WERI-Rb-1 (cell line): ENCODE results near the gene CRB3.

Experiments used
- DNase-seq: peaks from one replicate; pipeline ENCODE4 v3.0.0-alpha.2; 2020
- H3K27ac ChIP-seq: fragments of 250-450 bp; sonication (Bioruptor Pico); 2 replicates; pipeline ENCODE4 v1.5.1; 2020; ENCODE audit warnings: mild to moderate bottlenecking, moderate library complexity
- H3K27me3 ChIP-seq: fragments of 250-450 bp; sonication (Bioruptor Pico); 2 replicates; pipeline ENCODE4 v1.5.1; 2021; ENCODE audit warnings: mild to moderate bottlenecking, low read depth, moderate library complexity; ENCODE audit not compliant: insufficient read depth, severe bottlenecking
- H3K36me3 ChIP-seq: fragments of 250-450 bp; sonication (Bioruptor Pico); 2 replicates; pipeline ENCODE4 v1.5.1; 2020; ENCODE audit warnings: mild to moderate bottlenecking, moderate library complexity
- H3K4me3 ChIP-seq: 2 replicates; pipeline ENCODE4 v1.5.1; 2011; ENCODE audit warnings: low read depth, mild to moderate bottlenecking, control low read depth, low read length
- H3K9me3 ChIP-seq: fragments of 250-450 bp; sonication (Bioruptor Pico); 2 replicates; pipeline ENCODE4 v1.5.1; 2021; ENCODE audit warnings: mild to moderate bottlenecking, moderate library complexity; ENCODE audit not compliant: severe bottlenecking
- TF ChIP-seq, protein P1 (sequence below): IDR thresholded peaks from 2 replicates; pipeline ENCODE4 v1.5.1; 2011; ENCODE audit warnings: low read depth, mild to moderate bottlenecking, control low read depth, inconsistent platforms, low read length

The CRB3 gene

DNA sequence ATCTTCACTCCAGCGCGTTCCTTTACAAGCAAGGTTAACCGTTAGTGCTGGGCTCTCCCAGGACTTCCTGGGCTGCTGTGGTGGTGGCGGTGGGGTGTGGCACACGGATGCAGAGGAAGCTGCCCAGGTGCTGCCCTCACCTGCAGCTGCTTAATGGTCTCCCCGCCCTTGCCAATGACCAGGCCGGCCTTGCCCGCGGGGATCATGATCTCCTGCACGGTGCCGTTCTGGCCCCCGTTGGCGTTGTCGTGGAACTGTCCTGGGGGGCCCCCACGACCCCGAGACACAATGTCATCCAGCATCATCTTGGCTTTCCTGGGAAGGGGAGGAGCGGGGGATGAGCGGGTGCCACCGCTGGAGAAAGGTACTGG lies 45.5 kb upstream of the CRB3 start:
- H3K27me3 ChIP-seq, result no peaks in the 10 kb centered on the region
- TF ChIP-seq, protein P1, sequence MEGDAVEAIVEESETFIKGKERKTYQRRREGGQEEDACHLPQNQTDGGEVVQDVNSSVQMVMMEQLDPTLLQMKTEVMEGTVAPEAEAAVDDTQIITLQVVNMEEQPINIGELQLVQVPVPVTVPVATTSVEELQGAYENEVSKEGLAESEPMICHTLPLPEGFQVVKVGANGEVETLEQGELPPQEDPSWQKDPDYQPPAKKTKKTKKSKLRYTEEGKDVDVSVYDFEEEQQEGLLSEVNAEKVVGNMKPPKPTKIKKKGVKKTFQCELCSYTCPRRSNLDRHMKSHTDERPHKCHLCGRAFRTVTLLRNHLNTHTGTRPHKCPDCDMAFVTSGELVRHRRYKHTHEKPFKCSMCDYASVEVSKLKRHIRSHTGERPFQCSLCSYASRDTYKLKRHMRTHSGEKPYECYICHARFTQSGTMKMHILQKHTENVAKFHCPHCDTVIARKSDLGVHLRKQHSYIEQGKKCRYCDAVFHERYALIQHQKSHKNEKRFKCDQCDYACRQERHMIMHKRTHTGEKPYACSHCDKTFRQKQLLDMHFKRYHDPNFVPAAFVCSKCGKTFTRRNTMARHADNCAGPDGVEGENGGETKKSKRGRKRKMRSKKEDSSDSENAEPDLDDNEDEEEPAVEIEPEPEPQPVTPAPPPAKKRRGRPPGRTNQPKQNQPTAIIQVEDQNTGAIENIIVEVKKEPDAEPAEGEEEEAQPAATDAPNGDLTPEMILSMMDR, result no peak
- H3K36me3 ChIP-seq, result peaks cover 94% of the 10 kb centered on the region
- no peak overlapping the region for H3K27ac ChIP-seq
- no peaks in the 10 kb centered on the region for H3K9me3 ChIP-seq
- DNase-seq, result no peak
- H3K4me3 ChIP-seq, result no peak overlapping the region

DNA sequence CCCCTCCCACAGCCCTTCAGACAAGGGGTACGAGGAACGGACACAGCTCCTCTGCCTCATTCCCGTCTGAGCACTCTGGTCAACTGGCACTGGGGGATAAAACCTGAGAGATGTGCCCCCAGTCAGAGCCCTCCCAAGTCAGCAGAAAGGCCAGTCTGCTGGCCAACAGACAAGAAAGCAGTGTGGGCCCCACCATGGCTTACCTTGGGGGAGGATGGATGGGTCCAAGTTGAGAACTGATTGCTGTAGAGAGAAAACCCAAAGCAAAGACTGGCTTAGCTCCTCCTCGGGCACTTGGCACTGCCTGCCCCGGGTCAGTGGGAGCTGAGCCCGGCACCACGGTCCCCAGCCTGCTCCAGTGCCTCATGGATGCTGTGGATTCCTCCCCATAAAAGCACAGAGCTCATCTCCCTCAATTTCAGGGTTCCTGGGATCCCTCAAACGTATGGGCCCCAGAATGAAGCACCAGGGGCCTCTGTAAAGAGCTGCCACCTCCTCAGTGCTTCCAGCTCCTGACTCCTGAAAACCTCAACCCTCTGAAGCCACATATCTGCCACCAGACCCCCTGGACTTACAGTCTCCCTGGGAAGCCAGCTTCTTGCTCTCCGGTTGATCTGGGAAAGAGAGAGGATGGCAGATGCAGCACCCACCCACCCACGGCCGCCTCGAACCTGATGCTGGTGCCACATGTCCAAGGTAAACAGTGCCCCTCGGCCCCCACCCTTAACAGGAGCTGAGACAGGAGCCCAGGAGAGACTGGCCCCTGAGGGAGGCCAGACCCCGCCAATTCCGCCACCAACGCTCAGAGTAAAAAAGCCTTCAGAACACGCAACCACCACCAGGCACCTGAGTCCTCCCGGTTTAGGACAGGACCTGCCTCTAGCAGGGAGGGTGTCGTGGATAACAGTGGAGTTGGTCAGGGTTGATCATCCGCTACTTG lies 42.7 kb upstream of the CRB3 start:
- Histone ChIP-seq H3K27me3 (no peaks in the 10 kb centered on the region), H3K9me3 (peaks cover 5% of the 10 kb centered on the region), H3K27ac (no peak overlapping the region), H3K4me3 (no peak overlapping the region), H3K36me3 (peaks cover 73% of the 10 kb centered on the region)
- TF ChIP-seq, protein P1, result no peak
- DNase-seq, result no peak

DNA sequence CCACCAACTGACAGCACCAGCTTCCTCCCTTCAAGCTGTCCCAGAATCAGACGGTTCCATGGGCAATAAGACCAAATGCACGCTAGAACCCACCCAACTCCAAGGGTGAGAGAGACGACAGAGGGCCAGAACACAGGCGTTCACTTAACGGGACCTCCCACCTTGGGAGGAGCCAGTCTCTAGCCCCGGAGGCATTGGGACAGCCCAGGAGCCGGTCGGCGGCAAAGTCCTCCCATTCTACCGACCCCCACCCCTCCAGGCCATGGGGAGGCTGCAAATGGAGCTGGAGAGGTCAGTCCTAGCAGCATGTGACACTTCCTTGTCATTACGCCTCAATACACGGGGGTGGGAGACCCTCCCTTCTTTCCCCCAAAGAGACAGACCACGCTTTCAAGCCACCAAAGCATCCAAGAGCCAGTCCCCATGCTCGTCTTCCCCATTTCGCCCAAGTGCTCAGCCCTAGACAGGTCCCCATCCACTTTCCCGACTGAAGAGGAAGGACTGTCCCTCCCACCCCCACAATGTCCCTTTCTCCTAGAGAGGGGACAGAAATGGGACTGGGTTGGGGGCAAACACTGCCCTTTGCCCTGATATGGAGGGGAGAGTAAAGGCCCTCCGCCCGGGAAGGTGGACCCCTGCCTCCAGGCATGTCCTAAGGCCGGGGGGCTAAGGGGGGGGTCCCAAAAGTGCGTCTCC lies 40.4 kb upstream of the CRB3 start:
- DNase-seq, result peak; percentile 50
- no peaks in the 10 kb centered on the region for H3K27me3 ChIP-seq
- TF ChIP-seq, protein P1, result no peak
- H3K9me3 ChIP-seq, result peaks cover 5% of the 10 kb centered on the region
- peak overlapping the region; percentile 91 for H3K4me3 ChIP-seq
- H3K27ac ChIP-seq, result peak overlapping the region; percentile 77
- peaks cover 49% of the 10 kb centered on the region for H3K36me3 ChIP-seq

DNA sequence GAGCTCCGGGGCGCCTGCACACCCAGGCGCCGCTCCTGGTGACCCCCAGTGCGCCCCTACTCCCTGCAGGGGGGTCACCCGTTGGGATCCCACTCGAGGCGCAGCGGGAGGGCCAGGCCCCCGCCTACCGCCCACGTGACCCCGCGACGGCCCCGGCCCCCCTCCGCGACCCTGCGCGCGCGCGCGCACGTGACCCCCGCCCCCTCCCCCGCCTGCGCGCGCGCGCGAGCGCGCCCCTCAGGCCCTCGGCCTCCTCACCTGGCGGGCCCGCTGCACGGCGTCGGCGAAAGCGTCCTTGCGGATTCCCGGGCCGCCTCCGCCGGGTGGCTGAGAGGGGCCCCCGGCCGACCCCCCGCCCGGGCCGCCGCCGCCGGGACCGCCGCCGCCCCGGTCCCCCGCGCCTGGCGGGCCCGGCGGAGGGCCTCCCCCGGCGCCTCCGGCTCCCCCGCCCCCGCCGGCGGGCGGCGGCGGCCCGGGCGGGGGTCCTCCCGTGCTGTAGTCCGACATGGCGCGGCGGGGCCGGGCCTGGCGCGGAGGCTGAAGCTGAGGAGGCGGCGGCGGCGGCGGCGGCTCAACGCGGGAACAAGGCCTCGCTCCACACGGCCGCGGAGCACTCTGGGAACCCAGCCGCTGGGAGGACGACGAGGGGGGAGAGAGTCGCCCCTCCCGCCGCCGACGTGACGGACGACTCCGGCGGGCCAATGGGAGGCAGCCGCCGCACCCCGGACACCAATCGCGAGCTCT lies 39.7 kb upstream of the CRB3 start, which contains the start of gene KHSRP:
KHSRP (minus strand) TSS at position 617 of the 744 bp plus-strand sequence; CDS start at position 507, 110 bp downstream.
- TF ChIP-seq, protein P1, result no peak
- DNase-seq, result no peak

DNA sequence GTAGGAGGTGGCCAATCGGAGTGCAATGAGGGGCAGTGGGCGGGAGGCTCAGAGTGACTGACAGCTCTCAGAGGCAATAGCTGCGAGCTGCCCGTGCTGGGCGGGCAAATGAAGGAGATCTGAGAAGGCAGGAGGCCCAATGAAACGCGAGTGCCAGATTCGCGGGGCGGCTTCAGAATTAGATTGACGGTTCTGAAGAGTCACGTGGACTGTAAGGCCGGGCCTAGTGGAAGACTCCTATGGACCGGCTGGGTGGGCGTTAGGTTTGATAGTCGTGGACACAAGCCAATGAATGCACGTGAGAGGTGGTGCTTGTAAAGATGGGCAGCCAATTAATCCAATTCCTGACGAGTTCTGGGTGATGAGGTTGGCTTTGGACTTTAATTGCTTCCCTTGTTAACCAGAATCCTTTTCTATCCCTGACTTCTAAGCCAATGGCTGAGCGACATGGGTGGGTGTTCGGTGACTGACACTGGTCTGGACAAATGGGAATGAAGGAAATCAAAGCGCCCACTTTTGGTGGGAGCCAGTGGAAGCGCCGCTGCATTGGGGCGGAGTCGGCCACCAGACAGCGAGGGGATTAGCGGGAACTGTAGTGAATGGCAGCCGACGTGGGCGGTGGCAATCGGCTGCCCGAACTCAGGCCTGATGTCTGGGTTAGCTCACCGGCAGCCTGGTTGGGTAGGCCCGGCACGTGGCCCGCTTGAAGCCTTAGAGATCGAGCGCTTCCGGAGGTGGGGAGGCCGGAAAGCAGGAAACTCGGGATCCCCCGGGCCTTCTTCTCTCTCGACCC lies 38.9 kb upstream of the CRB3 start:
- peaks cover 5% of the 10 kb centered on the region for H3K9me3 ChIP-seq
- TF ChIP-seq, protein P1, result no peak
- no peaks in the 10 kb centered on the region for H3K27me3 ChIP-seq
- H3K4me3 ChIP-seq, result peak overlapping the region; percentile 9
- peak overlapping the region; percentile 93 for H3K27ac ChIP-seq
- DNase-seq, result peak; percentile 99
- H3K36me3 ChIP-seq, result peaks cover 35% of the 10 kb centered on the region

More for the DNA sequence above, 39.7 kb upstream of the CRB3 start, which contains the start of gene KHSRP:
- H3K36me3 ChIP-seq, result peaks cover 42% of the 10 kb centered on the region
- peak within 1 kb of the TSS; percentile 93 for H3K27ac ChIP-seq
- peaks cover 5% of the 10 kb centered on the region for H3K9me3 ChIP-seq
- no peaks in the 10 kb centered on the region for H3K27me3 ChIP-seq
- H3K4me3 ChIP-seq, result peak within 1 kb of the TSS; percentile 91
